ENCODE results near the gene PALLD.

DNA sequence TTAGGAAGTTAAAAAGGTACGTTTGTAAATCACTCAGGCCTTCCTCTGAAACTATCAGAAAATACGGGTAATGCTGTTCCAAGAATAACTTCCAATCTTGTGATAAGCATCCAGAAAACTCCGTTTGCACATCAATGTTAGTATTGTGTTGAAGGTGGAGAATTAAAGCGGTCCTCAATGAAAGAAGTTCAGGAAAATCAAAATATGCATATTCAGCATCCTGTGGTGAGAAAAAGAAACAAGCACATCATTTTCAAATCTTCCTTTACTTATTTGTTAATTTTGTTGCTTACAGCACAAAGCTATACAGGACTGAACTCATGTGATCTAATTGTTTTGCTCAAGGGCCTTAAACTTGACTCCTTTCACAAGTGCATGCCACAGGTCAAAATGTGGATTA is 35.0 kb upstream of the PALLD start:
- TF ChIP-seq, protein P1, sequence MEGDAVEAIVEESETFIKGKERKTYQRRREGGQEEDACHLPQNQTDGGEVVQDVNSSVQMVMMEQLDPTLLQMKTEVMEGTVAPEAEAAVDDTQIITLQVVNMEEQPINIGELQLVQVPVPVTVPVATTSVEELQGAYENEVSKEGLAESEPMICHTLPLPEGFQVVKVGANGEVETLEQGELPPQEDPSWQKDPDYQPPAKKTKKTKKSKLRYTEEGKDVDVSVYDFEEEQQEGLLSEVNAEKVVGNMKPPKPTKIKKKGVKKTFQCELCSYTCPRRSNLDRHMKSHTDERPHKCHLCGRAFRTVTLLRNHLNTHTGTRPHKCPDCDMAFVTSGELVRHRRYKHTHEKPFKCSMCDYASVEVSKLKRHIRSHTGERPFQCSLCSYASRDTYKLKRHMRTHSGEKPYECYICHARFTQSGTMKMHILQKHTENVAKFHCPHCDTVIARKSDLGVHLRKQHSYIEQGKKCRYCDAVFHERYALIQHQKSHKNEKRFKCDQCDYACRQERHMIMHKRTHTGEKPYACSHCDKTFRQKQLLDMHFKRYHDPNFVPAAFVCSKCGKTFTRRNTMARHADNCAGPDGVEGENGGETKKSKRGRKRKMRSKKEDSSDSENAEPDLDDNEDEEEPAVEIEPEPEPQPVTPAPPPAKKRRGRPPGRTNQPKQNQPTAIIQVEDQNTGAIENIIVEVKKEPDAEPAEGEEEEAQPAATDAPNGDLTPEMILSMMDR (IDR thresholded peaks at IDR 0.05), result no peak
- TF ChIP-seq POLR2A (IDR thresholded peaks at IDR 0.05), result no peak

All from right lobe of liver (tissue), 4 donors.